SH-SY5Y (cell line): ENCODE results near the gene IL16.

Experiments used
- GATA2 ChIP-seq: IDR thresholded peaks from 2 replicates; pipeline ENCODE4 v1.6.1; 2011; ENCODE audit warnings: mild to moderate bottlenecking, low read depth, low read length
- GATA3 ChIP-seq: IDR thresholded peaks from 2 replicates; pipeline ENCODE4 v1.6.1; 2011; ENCODE audit warnings: low read depth, mild to moderate bottlenecking, low read length, moderate library complexity

DNA sequence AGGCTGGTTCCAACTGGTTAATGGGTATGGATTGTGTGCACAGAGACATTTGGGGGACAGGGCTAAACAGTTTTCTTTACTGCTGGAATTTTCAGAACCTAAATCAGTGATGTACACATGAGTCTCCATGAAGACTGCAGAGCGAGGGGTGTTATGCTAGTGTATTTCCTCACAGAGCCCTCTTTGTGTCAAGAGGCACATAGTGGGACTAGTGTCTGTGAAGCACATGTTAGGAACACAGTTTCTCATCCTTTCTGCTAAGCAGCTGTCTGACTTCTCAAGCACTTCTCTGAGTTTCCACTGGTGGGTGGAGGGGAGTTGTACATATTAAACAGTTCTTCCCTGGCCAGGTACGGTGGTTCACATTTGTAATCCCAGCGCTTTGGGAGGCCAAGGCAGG lies 136.7 kb downstream of the IL16 start:
- no peak for TF ChIP-seq GATA2
- no peak for TF ChIP-seq GATA3
